ENCODE results near the gene MED20. TPM values are rescaled to one million over a fixed set of nuclear protein-coding genes. Genes with fewer than 3 reads are reported as not detected.

MED20 gene
- total RNA-seq, 1 experiment from 2014 or later: 28.5 TPM

GRCh38 chr6:41871691-41872090 is 49.2 kb downstream of the MED20 start:
- POLR2A ChIA-PET (ENCODE audit: unreplicated experiment): no interaction called here
- no peaks in the 10 kb centered on the region for H3K79me2 ChIP-seq (ENCODE audit: low read length)
- no peak overlapping the region for H3K27ac ChIP-seq (ENCODE audit: low read length)
- TF ChIP-seq EZH2 (IDR thresholded peaks at IDR 0.05; ENCODE audit: low read length, unreplicated experiment) (no peak), CTCF (conservative IDR thresholded peaks at IDR 0.05; ENCODE audit: low read depth, low read length) (no peak), EZH2phosphoT487 (IDR thresholded peaks at IDR 0.05; ENCODE audit: borderline replicate concordance, low read length) (no peak)
- no peak overlapping the region for H3K4me2 ChIP-seq (ENCODE audit: low read length)
- no peaks in the 10 kb centered on the region for H3F3A ChIP-seq (ENCODE audit: low read length, unreplicated experiment)
- BruUV-seq (replicated peaks): no TSS peak
- H3K9ac ChIP-seq (ENCODE audit: low read length): no peak overlapping the region
- ATAC-seq (no peak), DNase-seq (no peak)
- CTCF ChIA-PET: no interaction called here
- H3K27me3 ChIP-seq (ENCODE audit: low read length): no peaks in the 10 kb centered on the region
- H2AFZ ChIP-seq (ENCODE audit: low read length): no peak overlapping the region
- intact Hi-C loops (cut with micrococcal nuclease): no loop called here
- H3K4me1 ChIP-seq (ENCODE audit: insufficient read depth, low read length): no peaks in the 10 kb centered on the region
- H3K9me2 ChIP-seq (replicated peaks; ENCODE audit: low read length): no peaks in the 10 kb centered on the region
- H4K20me1 ChIP-seq (ENCODE audit: low read length): no peaks in the 10 kb centered on the region
- no peaks in the 10 kb centered on the region for H3K9me3 ChIP-seq (ENCODE audit: low read length)
- H3K36me3 ChIP-seq (ENCODE audit: low read depth, low read length): no peaks in the 10 kb centered on the region
- no peak overlapping the region for H3K4me3 ChIP-seq (ENCODE audit: low read length)

DNA sequence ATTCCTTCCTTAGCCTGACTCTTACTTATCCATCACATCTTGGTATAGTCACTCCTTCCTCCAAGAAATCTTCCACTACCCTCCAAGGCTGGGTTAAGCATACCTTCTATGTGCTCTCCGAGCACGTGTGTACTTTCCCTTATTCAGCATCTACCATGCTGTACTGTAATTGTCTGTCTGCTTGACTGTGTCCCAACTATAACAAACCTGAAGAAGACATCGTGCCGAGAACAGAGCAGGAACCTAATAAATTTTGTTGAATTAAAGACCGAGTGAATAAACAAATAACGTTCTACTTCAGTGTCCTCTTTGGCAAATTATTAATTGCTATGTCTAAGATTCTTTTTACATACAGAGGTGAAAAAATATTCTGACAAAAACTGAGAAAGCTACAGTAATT is 61.6 kb downstream of the MED20 start:
- no TSS peak for BruUV-seq (replicated peaks)
- no peaks in the 10 kb centered on the region for H3K79me2 ChIP-seq (ENCODE audit: low read length)
- intact Hi-C loops (cut with micrococcal nuclease): no loop called here
- H3K9me2 ChIP-seq (replicated peaks; ENCODE audit: low read length): no peaks in the 10 kb centered on the region
- no peaks in the 10 kb centered on the region for H3F3A ChIP-seq (ENCODE audit: low read length, unreplicated experiment)
- no peaks in the 10 kb centered on the region for H3K27me3 ChIP-seq (ENCODE audit: low read length)
- POLR2A ChIA-PET (ENCODE audit: unreplicated experiment): no interaction called here
- H3K9ac ChIP-seq (ENCODE audit: low read length): no peak overlapping the region
- ATAC-seq (no peak), DNase-seq (no peak)
- H3K4me2 ChIP-seq (ENCODE audit: low read length): no peak overlapping the region
- CTCF ChIA-PET: no interaction called here
- H3K9me3 ChIP-seq (ENCODE audit: low read length): no peaks in the 10 kb centered on the region
- H3K36me3 ChIP-seq (ENCODE audit: low read depth, low read length): no peaks in the 10 kb centered on the region
- H3K4me3 ChIP-seq (ENCODE audit: low read length): no peak overlapping the region
- TF ChIP-seq CTCF (conservative IDR thresholded peaks at IDR 0.05; ENCODE audit: low read depth, low read length) (no peak), EZH2 (IDR thresholded peaks at IDR 0.05; ENCODE audit: low read length, unreplicated experiment) (no peak), EZH2phosphoT487 (IDR thresholded peaks at IDR 0.05; ENCODE audit: borderline replicate concordance, low read length) (no peak)
- H2AFZ ChIP-seq (ENCODE audit: low read length): no peak overlapping the region
- H4K20me1 ChIP-seq (ENCODE audit: low read length): no peaks in the 10 kb centered on the region
- H3K27ac ChIP-seq (ENCODE audit: low read length): no peak overlapping the region
- H3K4me1 ChIP-seq (ENCODE audit: insufficient read depth, low read length): no peaks in the 10 kb centered on the region

DNA sequence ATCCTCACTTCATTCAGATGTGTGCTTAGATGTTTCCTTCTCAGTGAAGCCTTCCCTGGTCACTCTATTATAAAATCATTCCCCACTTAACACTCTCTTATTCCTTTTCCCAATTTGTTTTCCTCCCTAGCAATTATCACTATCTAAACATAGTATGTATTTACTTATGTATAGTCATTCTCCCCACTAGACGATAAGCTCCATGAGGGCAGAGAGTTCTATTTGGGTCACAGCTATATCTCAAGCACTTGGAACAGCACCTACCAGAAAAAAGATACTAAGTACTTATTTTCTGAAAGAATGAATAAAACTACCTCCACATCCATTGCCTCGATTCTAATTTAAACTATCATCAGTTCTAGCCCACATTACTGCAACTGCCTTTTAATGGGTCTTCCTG is 62.2 kb downstream of the MED20 start:
- Histone ChIP-seq H3K9me3 (ENCODE audit: low read length) (no peaks in the 10 kb centered on the region), H3K27ac (ENCODE audit: low read length) (no peak overlapping the region), H3K4me1 (ENCODE audit: insufficient read depth, low read length) (no peaks in the 10 kb centered on the region), H3K9ac (ENCODE audit: low read length) (no peak overlapping the region), H2AFZ (ENCODE audit: low read length) (no peak overlapping the region), H3K27me3 (ENCODE audit: low read length) (no peaks in the 10 kb centered on the region), H3K79me2 (ENCODE audit: low read length) (no peaks in the 10 kb centered on the region), H3K4me3 (ENCODE audit: low read length) (no peak overlapping the region), H4K20me1 (ENCODE audit: low read length) (no peaks in the 10 kb centered on the region), H3K9me2 (replicated peaks; ENCODE audit: low read length) (no peaks in the 10 kb centered on the region), H3K36me3 (ENCODE audit: low read depth, low read length) (no peaks in the 10 kb centered on the region), H3K4me2 (ENCODE audit: low read length) (no peak overlapping the region), H3F3A (ENCODE audit: low read length, unreplicated experiment) (no peaks in the 10 kb centered on the region)
- TF ChIP-seq EZH2phosphoT487 (IDR thresholded peaks at IDR 0.05; ENCODE audit: borderline replicate concordance, low read length): no peak
- TF ChIP-seq CTCF (conservative IDR thresholded peaks at IDR 0.05; ENCODE audit: low read depth, low read length): no peak
- TF ChIP-seq EZH2 (IDR thresholded peaks at IDR 0.05; ENCODE audit: low read length, unreplicated experiment): no peak
- intact Hi-C loops (cut with micrococcal nuclease): no loop called here
- no peak for DNase-seq
- BruUV-seq (replicated peaks): no TSS peak
- ChIA-PET CTCF (no interaction called here), POLR2A (ENCODE audit: unreplicated experiment) (no interaction called here)
- ATAC-seq: no peak

Other genes starting within 250 kb of the MED20 start
- 4.2 and 5.5 TPM in 2 replicates for gene TFEB, start 185.5 kb downstream of the MED20 start, total RNA-seq (2014; rRNA removed)
- gene PGC, start 173.7 kb downstream of the MED20 start, total RNA-seq (2014; rRNA removed): not detected in 2 replicates
- gene FRS3, start 141.2 kb downstream of the MED20 start, total RNA-seq (2014; rRNA removed): 3.9 and 4.3 TPM in 2 replicates
- 0.26 and 1.7 TPM in 2 replicates for gene PRICKLE4, start 140.4 kb downstream of the MED20 start, total RNA-seq (2014; rRNA removed)
- 142 and 162 TPM in 2 replicates for gene TOMM6, start 133.4 kb downstream of the MED20 start, total RNA-seq (2014; rRNA removed)
- gene USP49, start 25.8 kb downstream of the MED20 start, total RNA-seq (2014; rRNA removed): 2.3 and 5.7 TPM in 2 replicates
- gene BYSL, start 360 bp upstream of the MED20 start, total RNA-seq (2014; rRNA removed): 46.5 and 84.1 TPM in 2 replicates
- 44.7 and 49.9 TPM in 2 replicates for gene CCND3, start 20.7 kb upstream of the MED20 start, total RNA-seq (2014; rRNA removed)
- 18.3 and 20.7 TPM in 2 replicates for gene TAF8, start 129.4 kb upstream of the MED20 start, total RNA-seq (2014; rRNA removed)
- 66.0 and 86.3 TPM in 2 replicates for gene C6orf132, start 221.5 kb upstream of the MED20 start, total RNA-seq (2014; rRNA removed)

All from PC-3 (cell line).